GM12874 (cell line): ENCODE measurements around the gene AMOTL2.

Source experiments
- TF ChIP-seq, protein P1 (sequence below): IDR thresholded peaks from 2 replicates; pipeline ENCODE4 v1.5.1; 2011; ENCODE audit warnings: low read depth, mild to moderate bottlenecking, control low read depth, low read length, moderate library complexity; ENCODE audit not compliant: insufficient read depth

Gene AMOTL2

DNA sequence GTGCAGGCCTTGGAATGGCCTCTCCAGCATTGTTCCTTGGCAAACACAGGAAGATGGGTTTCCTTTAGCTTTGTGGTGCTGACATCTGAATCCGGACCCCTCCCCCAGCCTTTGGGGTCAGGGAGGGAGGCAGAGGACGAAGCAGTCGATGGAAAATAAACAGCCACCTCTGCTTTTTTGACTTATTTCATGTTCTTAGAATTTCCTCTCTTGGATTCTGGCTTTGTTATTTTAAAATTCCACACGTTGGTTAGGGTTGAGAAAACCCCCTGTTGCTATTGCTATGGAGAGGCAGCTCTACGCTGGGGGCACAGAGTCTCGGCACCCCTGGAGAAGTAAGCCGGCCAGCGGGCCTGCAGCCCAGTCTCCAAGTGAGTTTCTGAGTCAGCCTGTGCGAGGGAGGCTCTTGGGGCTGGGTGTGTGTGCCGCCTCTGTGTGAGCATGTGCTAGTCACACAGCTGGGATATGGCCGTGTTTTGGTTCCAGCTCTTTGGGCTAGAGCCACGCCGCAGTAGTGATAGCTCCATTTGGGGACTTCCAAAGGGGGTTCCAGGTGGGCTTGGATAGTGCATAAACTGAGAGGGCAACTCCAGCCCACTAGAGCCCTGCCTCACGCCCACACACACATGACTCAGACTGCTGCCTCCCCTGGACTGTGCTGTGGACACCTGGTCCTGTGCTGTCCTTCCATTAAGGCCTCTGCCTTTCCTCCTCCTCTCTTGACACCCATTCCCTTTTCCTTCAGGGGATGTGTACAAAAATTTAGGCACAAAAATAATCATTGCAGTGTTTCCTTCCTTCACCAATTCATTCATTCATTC, 58.8 kb downstream of the AMOTL2 start:
- TF ChIP-seq, protein P1, sequence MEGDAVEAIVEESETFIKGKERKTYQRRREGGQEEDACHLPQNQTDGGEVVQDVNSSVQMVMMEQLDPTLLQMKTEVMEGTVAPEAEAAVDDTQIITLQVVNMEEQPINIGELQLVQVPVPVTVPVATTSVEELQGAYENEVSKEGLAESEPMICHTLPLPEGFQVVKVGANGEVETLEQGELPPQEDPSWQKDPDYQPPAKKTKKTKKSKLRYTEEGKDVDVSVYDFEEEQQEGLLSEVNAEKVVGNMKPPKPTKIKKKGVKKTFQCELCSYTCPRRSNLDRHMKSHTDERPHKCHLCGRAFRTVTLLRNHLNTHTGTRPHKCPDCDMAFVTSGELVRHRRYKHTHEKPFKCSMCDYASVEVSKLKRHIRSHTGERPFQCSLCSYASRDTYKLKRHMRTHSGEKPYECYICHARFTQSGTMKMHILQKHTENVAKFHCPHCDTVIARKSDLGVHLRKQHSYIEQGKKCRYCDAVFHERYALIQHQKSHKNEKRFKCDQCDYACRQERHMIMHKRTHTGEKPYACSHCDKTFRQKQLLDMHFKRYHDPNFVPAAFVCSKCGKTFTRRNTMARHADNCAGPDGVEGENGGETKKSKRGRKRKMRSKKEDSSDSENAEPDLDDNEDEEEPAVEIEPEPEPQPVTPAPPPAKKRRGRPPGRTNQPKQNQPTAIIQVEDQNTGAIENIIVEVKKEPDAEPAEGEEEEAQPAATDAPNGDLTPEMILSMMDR = no peak

DNA sequence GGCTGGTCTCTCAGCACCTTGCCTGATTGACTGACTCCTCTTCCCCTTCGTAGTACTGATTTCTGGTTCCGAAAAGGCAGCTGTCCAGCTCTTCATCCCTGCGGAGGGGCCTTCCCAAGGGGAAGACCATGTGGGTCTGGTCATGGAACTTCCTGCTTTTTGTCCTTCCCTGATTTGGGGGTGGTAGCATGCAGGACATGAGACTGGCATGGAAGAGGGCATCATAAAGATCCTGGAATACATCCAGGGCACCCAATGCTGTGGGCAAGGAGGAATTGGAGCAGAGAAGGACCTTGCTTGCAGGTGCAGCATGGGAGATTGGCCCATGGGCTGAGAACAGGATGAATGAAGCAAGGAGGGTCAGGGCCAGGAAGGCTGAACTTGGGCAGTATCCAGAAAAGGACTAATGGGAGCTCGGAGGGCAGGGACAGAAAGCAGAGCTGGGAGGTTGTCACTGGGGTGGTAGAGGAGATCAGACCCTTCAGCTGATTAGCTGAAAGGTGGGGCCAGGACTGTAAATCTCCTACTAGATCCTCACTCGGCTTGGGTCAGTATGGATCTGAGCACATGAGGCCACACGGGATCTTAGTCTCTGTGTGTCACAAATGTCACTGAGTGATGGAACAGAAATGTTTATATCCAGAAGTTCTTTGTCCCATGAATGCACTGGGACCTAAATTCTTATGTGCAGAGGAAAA, 59.5 kb downstream of the AMOTL2 start:
- TF ChIP-seq, protein P1 = no peak

DNA sequence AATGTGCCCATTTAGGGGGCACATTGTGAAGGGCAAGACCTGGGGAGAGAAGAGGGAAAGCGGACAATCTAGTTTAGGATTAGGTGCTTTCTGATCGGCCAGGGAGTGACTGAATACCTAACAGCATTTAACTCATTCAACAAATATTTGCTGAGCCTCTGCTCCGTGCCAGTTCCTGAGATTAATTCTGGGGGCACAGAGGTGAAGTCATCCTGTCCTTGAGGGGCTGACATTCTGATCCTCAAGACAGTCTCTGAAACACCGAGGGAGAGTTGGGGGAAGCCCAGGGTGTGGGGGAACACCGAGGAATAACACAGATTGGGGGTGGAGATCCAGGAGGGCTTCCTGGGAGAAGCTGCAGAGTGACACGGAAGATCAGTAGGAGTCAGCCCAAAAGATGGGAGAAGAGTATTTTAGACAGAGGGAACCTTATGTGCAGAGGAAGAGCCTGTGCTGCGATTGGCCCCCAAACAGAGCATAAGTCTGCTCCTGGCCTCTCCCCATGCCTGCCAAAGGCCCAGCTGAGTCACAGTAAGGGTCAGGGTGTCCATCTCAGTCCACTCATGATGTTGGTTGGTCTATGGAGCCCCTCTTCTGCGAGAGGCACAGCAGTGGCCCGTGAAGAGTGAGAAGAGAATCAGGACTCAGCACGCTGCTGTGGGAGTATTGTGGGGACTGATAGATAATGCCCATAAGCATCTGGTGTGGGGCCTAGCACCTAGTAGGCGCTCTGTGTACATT, 60.2 kb downstream of the AMOTL2 start:
- TF ChIP-seq, protein P1 = no peak

DNA sequence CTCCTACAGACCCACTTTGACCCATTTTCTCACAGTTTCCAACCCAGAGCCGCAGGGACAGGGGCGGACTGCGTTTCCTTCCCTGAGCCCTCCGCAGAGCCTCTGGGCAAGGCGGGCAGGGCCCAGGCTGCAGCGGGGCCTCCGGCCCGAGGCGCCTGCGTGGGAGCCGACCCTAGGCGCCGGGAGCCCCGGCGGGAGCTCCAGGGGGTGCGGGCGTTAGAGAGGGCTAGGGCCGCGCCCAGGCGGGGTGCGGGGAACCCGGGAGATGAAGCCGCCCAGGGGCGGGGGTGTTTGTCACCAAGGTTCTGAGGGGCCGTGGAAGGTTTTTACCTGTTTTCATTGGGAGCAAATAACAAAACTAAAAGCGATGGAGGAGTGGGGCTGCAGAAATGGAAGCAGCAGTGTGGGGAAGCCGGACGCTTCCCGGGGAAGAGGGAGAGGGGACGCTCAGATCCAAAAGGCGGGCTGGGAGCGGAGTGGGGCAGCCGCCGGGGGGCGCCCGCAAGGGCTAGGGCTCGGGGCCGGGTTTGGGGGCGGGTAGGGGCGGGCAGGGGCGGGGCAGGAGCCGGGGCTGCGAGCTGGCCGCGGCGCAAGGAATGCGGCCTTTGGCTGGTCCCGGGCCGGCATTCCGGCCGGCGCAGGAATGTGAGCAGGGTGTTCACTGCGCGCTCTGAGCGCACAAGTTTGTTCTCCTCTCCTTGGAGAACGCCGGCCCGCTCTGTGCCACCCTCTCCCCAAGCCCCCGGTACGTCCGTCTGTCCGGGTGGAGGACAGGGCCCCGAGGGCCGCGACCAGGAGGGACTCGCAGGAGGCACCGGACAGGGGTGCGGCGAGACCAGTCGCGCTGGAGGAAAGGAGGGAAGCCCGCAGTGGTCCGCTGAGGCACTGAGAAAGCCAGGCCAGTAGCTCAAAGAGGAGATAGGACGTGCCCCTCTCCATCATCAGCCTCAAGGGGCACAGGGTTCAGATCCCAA, 61.1 kb downstream of the AMOTL2 start:
- TF ChIP-seq, protein P1 = no peak

DNA sequence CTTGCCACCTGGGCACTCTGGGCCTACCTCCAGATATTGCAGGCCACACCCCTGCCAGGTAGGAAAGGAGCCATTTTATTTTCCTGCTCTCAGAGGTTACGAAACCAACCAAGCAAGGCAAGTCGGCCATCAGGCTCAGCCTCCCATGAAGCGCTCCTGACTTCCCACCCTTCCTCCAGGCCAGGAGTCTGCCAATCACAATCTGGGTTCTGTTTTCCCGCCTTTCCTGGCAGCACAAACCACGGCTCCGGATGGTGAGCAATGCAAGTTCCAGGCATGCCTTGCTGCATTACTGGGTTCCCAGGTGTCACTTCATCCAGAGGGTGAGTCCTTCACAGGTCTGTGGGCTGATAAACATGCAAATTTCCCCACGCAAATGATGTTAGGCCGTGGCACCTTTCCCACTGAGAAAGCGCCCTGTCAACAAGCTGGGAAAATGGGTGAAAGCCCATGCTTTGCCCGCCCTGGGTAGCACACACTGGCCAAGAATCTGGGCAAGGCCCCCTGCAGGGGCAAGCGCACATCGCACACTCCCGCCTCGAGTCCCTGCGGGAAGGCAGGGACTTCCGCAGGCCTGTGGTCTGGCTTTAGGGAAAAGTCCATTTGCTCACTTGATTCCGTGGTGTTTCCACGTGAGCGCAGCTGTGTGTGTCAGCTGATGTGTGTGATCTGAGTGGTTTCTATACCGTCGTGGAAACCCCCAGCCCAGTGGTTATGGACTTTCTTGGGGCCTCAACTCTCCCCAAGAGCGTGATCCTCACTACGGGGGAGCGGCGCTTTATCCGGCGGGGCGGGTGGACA, 62.0 kb downstream of the AMOTL2 start:
- TF ChIP-seq, protein P1 = no peak

DNA sequence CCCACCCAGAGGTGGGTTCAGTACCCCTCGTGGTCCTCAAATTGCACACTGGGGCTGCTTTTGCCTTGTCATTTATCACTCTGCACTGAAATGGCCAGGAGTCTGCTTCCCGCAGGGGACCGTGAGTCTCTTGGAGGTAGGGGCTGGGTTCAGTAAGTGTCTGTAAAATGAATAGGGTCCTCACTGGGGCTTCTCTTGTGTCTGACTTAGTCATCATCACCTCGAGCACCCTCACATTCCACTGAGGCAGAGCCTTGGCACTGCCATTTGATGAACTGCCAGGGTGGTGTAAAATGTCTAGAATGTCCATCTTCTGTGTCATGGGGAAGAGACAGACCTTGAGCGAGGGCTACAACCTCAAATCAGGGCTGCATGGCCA, 62.6 kb downstream of the AMOTL2 start:
- TF ChIP-seq, protein P1 = no peak
